Prostate gland (tissue), 2 donors: ENCODE measurements around the gene POU6F2.

Source experiments
- POLR2A ChIP-seq: fragments of 450-650 bp; IDR thresholded peaks from one replicate; pipeline ENCODE4 v1.6.1; 2016; ENCODE audit warnings: antibody characterized with exemption, mild to moderate bottlenecking
- POLR2AphosphoS5 ChIP-seq: sonication (generic); formaldehyde crosslinking; IDR thresholded peaks from one replicate; pipeline ENCODE4 v1.6.1; 2017; ENCODE audit warnings: antibody characterized with exemption
- TF ChIP-seq, protein P1 (sequence below), 4 experiments: fragments of 200-600 bp in 2 of 4; fragments of 450-650 bp in 2 of 4; sonication (generic) in 2 of 4; IDR thresholded peaks; 1 replicate in 3 of 4; 2 replicates in 1 of 4; pipeline ENCODE4 v1.5.1; 2016 to 2019; ENCODE audit warnings: antibody characterized with exemption in 4 of 4, mild to moderate bottlenecking in 2 of 4, moderate library complexity in 2 of 4

DNA sequence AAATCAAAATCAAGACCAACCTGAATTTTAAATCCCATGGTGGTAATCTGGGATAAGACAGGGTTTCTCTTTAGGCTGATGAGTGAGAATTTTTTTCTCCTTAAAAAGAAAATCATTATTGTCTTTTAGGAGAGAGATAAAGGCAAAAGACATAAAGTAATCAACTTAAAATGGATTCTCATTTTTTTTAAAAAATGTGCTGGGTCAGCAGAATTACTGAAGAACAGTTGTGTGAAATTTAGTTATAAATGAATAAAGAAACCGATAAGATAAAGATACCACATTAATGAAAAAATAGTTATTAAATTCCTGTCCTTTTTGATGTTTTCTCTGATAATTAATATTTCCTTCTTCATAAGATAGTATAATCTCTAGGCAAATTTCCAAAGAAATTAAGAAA, 427.2 kb downstream of the POU6F2 start:
- no peak for TF ChIP-seq POLR2A
- TF ChIP-seq POLR2AphosphoS5 = no peak
- TF ChIP-seq, protein P1, sequence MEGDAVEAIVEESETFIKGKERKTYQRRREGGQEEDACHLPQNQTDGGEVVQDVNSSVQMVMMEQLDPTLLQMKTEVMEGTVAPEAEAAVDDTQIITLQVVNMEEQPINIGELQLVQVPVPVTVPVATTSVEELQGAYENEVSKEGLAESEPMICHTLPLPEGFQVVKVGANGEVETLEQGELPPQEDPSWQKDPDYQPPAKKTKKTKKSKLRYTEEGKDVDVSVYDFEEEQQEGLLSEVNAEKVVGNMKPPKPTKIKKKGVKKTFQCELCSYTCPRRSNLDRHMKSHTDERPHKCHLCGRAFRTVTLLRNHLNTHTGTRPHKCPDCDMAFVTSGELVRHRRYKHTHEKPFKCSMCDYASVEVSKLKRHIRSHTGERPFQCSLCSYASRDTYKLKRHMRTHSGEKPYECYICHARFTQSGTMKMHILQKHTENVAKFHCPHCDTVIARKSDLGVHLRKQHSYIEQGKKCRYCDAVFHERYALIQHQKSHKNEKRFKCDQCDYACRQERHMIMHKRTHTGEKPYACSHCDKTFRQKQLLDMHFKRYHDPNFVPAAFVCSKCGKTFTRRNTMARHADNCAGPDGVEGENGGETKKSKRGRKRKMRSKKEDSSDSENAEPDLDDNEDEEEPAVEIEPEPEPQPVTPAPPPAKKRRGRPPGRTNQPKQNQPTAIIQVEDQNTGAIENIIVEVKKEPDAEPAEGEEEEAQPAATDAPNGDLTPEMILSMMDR (IDR thresholded peaks at IDR 0.05) = no peak
